ENCODE results near the gene CEBPE.
A peak's percentile ranks its signal among the peaks of the same experiment; 100 is the strongest.

The CEBPE gene

DNA sequence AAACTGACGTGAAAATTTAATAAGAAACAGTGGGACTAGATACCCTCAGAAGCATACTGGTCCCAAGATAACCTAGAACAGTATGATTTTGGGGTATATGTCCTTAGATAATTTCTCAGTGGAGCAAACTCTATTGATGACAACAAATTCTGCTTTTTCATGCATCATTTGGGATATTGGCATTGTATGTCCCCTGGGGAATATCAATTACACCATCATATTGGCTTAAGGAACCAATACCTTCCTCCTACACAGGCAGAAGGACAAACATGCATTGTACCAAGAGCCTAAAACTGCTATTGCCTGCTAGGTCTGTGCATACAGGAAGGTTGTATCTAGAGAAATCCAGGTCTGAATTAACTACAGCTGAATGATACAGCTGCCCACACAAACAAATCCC lies 44.1 kb downstream of the CEBPE start:
- no peak for DNase-seq

DNA sequence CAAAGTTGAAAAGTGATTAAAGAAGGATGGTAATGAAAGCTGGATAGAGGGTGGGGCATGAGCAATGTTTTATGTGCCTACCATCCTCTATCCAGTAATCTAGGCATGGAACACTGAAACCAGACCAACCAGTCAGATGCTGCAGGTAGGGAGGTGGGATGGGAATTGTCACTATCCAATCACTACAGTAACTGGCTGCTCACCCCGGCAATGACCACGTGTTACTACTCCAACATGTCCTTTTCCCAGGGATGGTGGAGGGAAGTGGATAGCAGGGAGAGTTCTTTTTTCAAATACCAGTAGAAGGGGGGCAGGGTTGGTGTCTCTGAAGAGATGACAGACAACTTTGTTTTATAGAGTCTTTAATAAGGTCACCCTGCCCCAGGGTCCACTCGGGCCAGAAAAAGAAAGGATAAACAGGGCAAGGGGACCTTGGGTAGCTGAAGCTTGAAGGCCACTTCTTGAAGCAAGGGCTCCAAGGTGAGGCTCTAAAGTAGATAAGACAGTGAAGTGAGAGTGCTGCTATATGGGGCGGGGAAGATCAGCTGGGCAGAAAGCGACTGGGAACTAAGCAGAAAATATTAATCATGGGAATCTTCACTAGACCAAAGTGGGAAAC lies 47.0 kb downstream of the CEBPE start:
- DNase-seq, result peak in 1 of 2 experiments; percentile 1

DNA sequence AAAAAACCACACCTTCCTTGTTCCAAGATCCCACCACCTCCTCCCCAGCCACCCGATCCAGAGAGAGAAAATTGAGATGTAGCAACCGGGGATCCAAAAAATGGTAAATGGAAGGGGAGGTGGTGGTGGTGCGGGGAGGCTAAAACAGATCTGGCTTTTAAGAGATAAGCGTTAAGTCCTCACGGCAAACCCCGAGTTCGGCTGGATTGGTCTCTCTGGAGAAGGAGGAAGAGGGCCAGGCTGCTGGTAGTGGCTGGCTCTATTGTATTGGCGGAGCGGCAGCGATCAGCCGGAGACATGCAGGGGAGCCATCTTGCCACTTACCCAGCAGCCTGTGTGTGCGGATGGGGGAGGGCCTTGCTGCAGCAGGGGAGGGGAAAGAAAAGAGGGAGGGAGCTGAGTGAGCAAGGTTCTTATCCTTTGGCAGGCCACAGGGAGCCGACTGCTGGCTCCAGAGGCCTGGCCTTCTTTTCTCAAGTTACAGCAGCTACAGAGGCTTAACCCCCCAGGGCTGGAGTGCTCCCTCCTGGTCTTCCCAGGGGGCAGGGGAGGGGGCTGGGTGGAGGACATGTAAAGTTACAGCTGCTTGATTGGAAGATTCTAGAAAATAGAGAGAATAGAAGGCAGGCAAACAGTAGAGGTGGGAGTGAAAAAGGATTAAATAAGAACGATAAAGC lies 47.7 kb downstream of the CEBPE start:
- peak; percentile 78 to 86 for DNase-seq

DNA sequence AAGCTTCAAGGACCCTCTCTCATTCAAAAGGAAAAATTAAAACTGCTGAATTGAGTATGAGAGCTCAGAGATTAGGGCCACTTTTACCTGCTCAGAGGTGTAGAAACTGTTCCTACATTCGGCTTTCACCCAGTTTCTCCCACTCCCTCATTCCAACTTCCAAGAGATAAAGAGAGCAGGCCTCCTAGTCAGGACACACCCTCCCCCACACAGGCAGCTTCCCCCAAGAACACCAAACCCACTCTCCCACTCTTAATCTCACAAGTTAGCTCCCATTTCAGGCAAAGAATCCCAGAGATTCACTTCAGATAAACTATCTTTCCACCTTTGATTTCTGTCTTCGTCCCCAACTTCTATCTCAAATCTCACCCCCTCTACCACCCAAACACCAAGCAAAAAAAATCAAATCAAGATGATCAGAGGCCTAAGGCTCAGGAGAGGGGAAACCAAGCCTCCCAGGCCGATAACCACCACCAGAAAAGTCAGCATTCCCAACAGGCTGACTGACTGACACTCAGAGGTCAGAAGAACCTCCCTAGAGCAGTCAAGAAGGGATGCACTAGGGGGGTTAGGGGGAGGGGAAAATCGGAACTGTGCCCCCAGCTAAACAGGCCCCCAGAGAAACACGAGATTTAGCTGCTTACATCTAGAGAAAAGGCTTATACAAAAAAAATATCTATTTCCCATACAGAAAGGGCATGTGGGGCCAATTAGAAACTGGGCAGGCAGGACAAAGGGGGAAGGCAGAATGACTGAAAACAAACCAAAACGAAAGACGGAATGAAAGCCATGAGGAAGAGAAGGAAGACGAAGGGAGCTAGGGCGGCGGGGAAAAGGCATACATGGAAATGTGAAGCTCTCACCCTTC lies 48.6 kb downstream of the CEBPE start:
- DNase-seq, result no peak

DNA sequence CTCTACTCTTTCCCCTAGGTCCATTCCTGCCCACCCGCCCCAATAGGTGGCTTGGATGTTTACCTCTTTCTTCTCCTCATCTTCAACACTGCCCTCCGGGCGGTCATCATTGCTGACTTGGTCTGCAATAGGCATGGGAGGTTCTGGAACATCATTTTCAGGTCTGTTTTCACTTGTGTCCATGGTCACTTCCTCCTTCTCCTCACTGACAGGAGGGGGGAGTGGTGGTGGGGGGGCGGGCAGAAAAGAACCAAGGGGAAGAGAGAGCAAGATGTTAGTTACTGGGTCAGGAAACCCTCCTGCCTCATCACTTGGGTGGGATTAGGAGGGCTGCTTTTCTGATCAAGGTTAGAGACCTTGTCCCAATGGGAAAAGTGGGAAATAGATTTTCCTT lies 49.6 kb downstream of the CEBPE start:
- no peak for DNase-seq

DNA sequence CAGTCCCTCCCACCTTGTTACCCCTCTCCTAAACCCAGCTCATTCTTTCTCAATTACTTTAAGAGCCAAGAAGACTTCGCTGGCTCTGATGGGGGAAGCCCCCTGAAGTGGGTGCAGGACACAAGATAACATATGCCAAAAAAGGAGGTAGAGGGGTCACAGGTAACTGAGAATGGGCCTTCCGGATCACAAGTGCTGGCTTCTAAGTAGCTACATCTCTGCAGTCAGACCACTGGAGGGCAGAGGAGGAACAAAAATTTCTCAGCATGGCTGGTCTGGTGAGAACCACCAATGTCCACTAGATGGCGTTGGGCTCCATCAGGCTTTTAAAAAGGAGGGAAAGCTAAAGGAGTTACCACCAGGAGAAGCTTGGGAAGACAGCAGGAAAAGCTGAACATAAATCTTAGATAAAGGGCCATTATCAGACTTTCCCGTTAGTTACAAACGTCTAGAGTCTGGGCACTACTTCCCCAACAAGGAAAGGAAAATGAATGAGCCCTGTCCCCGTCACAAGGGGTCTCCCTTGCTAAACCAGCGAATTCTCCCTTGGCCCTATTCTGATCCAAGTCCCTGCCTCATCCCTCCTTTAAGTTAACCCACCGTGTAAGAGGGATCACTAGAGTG lies 50.2 kb downstream of the CEBPE start:
- DNase-seq, result peak; percentile 72 to 79

DNA sequence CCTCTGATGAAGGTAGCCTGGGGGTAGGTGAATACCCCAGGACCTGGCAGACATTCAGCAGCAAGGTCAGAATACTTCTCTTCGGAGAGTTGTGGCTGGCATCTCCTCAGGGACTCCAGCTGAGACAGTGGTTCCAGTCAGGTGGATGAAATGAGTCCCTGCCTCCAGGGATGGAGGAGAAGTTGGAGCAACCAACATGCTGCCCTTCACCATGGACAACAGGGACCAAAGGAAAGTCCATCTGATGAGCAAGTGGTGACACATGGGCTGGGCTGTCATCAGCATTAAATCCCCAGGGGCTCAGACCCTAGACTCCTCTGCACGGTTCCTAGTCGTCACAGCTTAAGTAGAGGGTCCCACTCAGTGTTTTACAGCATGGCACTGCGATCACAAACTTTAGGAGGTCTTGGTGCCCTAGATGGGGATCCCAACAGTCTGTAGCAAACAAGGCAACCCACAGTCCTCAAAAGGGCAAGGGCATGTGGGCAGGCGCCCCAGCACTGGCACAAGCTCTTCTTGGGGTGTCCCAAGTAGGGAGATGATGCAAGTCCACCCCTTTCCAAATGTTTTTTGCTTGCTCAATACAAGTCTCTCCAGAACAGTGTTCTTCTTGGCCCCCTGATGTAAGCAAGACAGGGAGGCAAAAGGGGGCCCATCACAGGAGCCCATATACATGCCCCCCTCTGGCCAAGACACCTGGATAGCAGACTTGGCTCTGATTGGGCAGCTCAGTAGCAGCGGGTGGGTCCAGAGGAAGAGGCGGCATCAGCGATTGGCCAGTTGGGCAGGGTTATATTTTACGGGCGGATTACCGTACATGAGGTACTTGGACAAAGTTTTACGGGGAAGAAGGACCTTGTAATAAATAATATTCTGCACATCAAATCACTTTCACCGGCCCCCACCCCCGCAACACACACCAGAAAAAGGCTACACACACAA lies 50.9 kb downstream of the CEBPE start:
- DNase-seq, result no peak

All from activated CD4-positive, alpha-beta T cell treated with anti-CD3 and anti-CD28 coated beads, Interleukin-2, amount 50 U/mL, for 48 hours (primary cell).